ENCODE data around the gene ENG. TPM values are rescaled to one million over a fixed set of nuclear protein-coding genes. Genes with fewer than 3 reads are reported as not detected.
"Not testable (repeated sequence)": the region's sequence is repeated elsewhere in the genome, so short reads cannot be mapped to it uniquely, and the experiment has no call there.

ENG gene
- total RNA-seq, 1 experiment from 2014 or later = 16.4 TPM

GRCh38 chr9:127847833-127848755 is 6.4 kb downstream of the ENG start:
- H3K27ac ChIP-seq = no peak overlapping the region; the same call in 1 of the 2 replicates
- H3K4me1 ChIP-seq = peaks cover 9% of the 10 kb centered on the region; the same call in 1 of the 2 replicates
- H3K36me3 ChIP-seq = peaks cover 7% of the 10 kb centered on the region
- no peak for DNase-seq
- no peaks in the 10 kb centered on the region; the same call in 1 of the 2 replicates for H3K9me3 ChIP-seq (replicated peaks)
- no peaks in the 10 kb centered on the region for H3K27me3 ChIP-seq
- H3K4me3 ChIP-seq = no peak overlapping the region

- Histone ChIP-seq H3K36me3 (peaks cover 7% of the 10 kb centered on the region), H3K9me3 (replicated peaks) (no peaks in the 10 kb centered on the region; the same call in 1 of the 2 replicates), H3K4me1 (peaks cover 9% of the 10 kb centered on the region; the same call in 1 of the 2 replicates), H3K27me3 (no peaks in the 10 kb centered on the region), H3K4me3 (no peak overlapping the region), H3K27ac (no peak overlapping the region; the same call in 1 of the 2 replicates)
- DNase-seq = no peak
These were observed 7.3 kb downstream of the ENG start for GRCh38 chr9:127847178-127847510.

- Histone ChIP-seq H3K27me3 (no peaks in the 10 kb centered on the region), H3K4me1 (peaks cover 9% of the 10 kb centered on the region; the same call in 1 of the 2 replicates), H3K36me3 (peaks cover 8% of the 10 kb centered on the region), H3K4me3 (no peak overlapping the region), H3K9me3 (replicated peaks) (no peaks in the 10 kb centered on the region; the same call in 1 of the 2 replicates), H3K27ac (no peak overlapping the region)
- DNase-seq = no peak
These were observed 7.8 kb downstream of the ENG start for GRCh38 chr9:127846443-127847177.

GRCh38 chr9:127845619-127846018 is 8.8 kb downstream of the ENG start:
- not testable (repeated sequence) for H3K4me3 ChIP-seq; DNase-seq; H3K9me3 ChIP-seq (replicated peaks); H3K36me3 ChIP-seq; H3K4me1 ChIP-seq; H3K27ac ChIP-seq; H3K27me3 ChIP-seq

GRCh38 chr9:127844821-127845359 is 9.6 kb downstream of the ENG start:
- no peaks in the 10 kb centered on the region for H3K27me3 ChIP-seq
- peaks cover 9% of the 10 kb centered on the region; the same call in 1 of the 2 replicates for H3K4me1 ChIP-seq
- no peaks in the 10 kb centered on the region; the same call in 1 of the 2 replicates for H3K9me3 ChIP-seq (replicated peaks)
- no peak for DNase-seq
- H3K4me3 ChIP-seq = no peak overlapping the region
- H3K36me3 ChIP-seq = peaks cover 10% of the 10 kb centered on the region
- no peak overlapping the region for H3K27ac ChIP-seq

GRCh38 chr9:127841087-127841835 is 13.2 kb downstream of the ENG start:
- H3K27ac ChIP-seq = no peak overlapping the region
- no peak overlapping the region for H3K4me3 ChIP-seq
- H3K4me1 ChIP-seq = peaks cover 10% of the 10 kb centered on the region; the same call in 1 of the 2 replicates
- DNase-seq = no peak
- no peaks in the 10 kb centered on the region for H3K9me3 ChIP-seq (replicated peaks)
- H3K27me3 ChIP-seq = no peaks in the 10 kb centered on the region
- H3K36me3 ChIP-seq = peaks cover 9% of the 10 kb centered on the region

GRCh38 chr9:127838375-127839078 is 15.9 kb downstream of the ENG start:
- H3K27ac ChIP-seq = 0 out of 2 replicates have a peak overlapping the region, but pooled peaks have one; percentile 6
- H3K27me3 ChIP-seq = no peaks in the 10 kb centered on the region
- H3K36me3 ChIP-seq = peaks cover 11% of the 10 kb centered on the region
- H3K9me3 ChIP-seq (replicated peaks) = no peaks in the 10 kb centered on the region
- no peak overlapping the region for H3K4me3 ChIP-seq
- peaks cover 13% of the 10 kb centered on the region; the same call in 1 of the 2 replicates for H3K4me1 ChIP-seq
- DNase-seq = peak in 1 of 2 experiments; percentile 57

- Histone ChIP-seq H3K27me3 (no peaks in the 10 kb centered on the region), H3K27ac (no peak overlapping the region), H3K4me3 (no peak overlapping the region), H3K36me3 (peaks cover 8% of the 10 kb centered on the region), H3K4me1 (peaks cover 13% of the 10 kb centered on the region; the same call in 1 of the 2 replicates), H3K9me3 (replicated peaks) (no peaks in the 10 kb centered on the region)
- DNase-seq = no peak
These were observed 17.1 kb downstream of the ENG start for GRCh38 chr9:127837346-127837745.

GRCh38 chr9:127836561-127836960 is 17.9 kb downstream of the ENG start:
- Histone ChIP-seq H3K27ac (peak overlapping the region; percentile 29), H3K4me1 (peaks cover 13% of the 10 kb centered on the region; the same call in 1 of the 2 replicates)
- H3K4me3 ChIP-seq; H3K27me3 ChIP-seq; H3K36me3 ChIP-seq; DNase-seq; H3K9me3 ChIP-seq (replicated peaks): not testable (repeated sequence)

- Histone ChIP-seq H3K9me3 (replicated peaks) (no peaks in the 10 kb centered on the region), H3K27me3 (no peaks in the 10 kb centered on the region), H3K36me3 (peaks cover 6% of the 10 kb centered on the region), H3K4me1 (peaks cover 13% of the 10 kb centered on the region; the same call in 1 of the 2 replicates), H3K27ac (peak overlapping the region; percentile 29), H3K4me3 (no peak overlapping the region)
- no peak for DNase-seq
These were observed 18.4 kb downstream of the ENG start for GRCh38 chr9:127835991-127836516.

- H3K36me3 ChIP-seq = peaks cover 10% of the 10 kb centered on the region
- no peaks in the 10 kb centered on the region for H3K9me3 ChIP-seq (replicated peaks)
- DNase-seq = no peak
- peaks cover 13% of the 10 kb centered on the region for H3K4me1 ChIP-seq
- no peaks in the 10 kb centered on the region for H3K27me3 ChIP-seq
- H3K4me3 ChIP-seq = no peak overlapping the region
- no peak overlapping the region for H3K27ac ChIP-seq
These were observed 20.9 kb downstream of the ENG start for GRCh38 chr9:127833555-127833954.

- H3K27ac ChIP-seq = no peak overlapping the region
- no peak for DNase-seq
These were observed 22.2 kb downstream of the ENG start for GRCh38 chr9:127832248-127832647.

GRCh38 chr9:127829205-127829906 is 25.1 kb downstream of the ENG start:
- Histone ChIP-seq H3K27me3 (no peaks in the 10 kb centered on the region), H3K4me1 (peaks cover 4% of the 10 kb centered on the region), H3K36me3 (peaks cover 18% of the 10 kb centered on the region), H3K9me3 (replicated peaks) (no peaks in the 10 kb centered on the region), H3K4me3 (no peak overlapping the region), H3K27ac (no peak overlapping the region)
- DNase-seq = no peak

More at GRCh38 chr9:127832248-127832647, 22.2 kb downstream of the ENG start:
- H3K27me3 ChIP-seq = no peaks in the 10 kb centered on the region
- no peaks in the 10 kb centered on the region for H3K9me3 ChIP-seq (replicated peaks)
- no peak overlapping the region for H3K4me3 ChIP-seq
- peaks cover 13% of the 10 kb centered on the region for H3K4me1 ChIP-seq
- H3K36me3 ChIP-seq = peaks cover 12% of the 10 kb centered on the region

All from SJCRH30 (cell line).